WTC11 (cell line): ENCODE data around the gene ADAM8. TPM values are rescaled to one million over a fixed set of nuclear protein-coding genes. Genes with fewer than 3 reads are reported as not detected.

Source experiments
- ATAC-seq: fragments of 200-7000 bp; cut with Tn5 transposase; 2 replicates; pipeline ENCODE4 v1.10.0; 2021; ENCODE audit warnings: mild to moderate bottlenecking, moderate library complexity
- CTCF ChIA-PET: fragments of 300-600 bp; sonication (Branson Sonifier 250); formaldehyde crosslinking; loops from one replicate; lab custom pipeline; 2021; ENCODE audit warnings: antibody characterized with exemption; lab: Charles Lee
- POLR2A ChIA-PET: fragments of 350-600 bp; sonication (Branson Sonifier 250); formaldehyde crosslinking; loops from one replicate; lab custom pipeline; 2021; ENCODE audit warnings: antibody characterized with exemption; lab: Charles Lee
- DNase-seq: peaks from one replicate; pipeline ENCODE4 v3.0.0; 2021; ENCODE audit warnings: low spot score
- H3K27ac Mint-ChIP-seq: 2 replicates; pipeline ENCODE4 v1.8.0; 2021; ENCODE audit warnings: mixed read lengths
- H3K27me3 Mint-ChIP-seq: 2 replicates; pipeline ENCODE4 v1.8.0; 2021; ENCODE audit warnings: low read depth, mild to moderate bottlenecking, moderate library complexity, mixed read lengths
- H3K36me3 Mint-ChIP-seq: 2 replicates; pipeline ENCODE4 v1.8.0; 2021; ENCODE audit warnings: mixed read lengths
- H3K4me1 Mint-ChIP-seq: 2 replicates; pipeline ENCODE4 v1.8.0; 2022; ENCODE audit warnings: mixed read lengths
- H3K4me3 Mint-ChIP-seq: 2 replicates; pipeline ENCODE4 v1.8.0; 2021; ENCODE audit warnings: mild to moderate bottlenecking, moderate library complexity, mixed read lengths
- H3K9me3 Mint-ChIP-seq: 2 replicates; pipeline ENCODE4 v1.8.0; 2021; ENCODE audit warnings: mixed read lengths
- ARID4B ChIP-seq: sonication (generic); formaldehyde crosslinking; IDR thresholded peaks from 2 replicates; pipeline ENCODE4 v1.8.0; 2023; ENCODE audit warnings: missing genetic modification reagents, mild to moderate bottlenecking, borderline replicate concordance
- CREM ChIP-seq: sonication (generic); formaldehyde crosslinking; IDR thresholded peaks from 2 replicates; pipeline ENCODE4 v1.8.1; 2022; ENCODE audit warnings: mild to moderate bottlenecking, missing genetic modification reagents, moderate library complexity
- EMX1 ChIP-seq: fragments of 250-450 bp; sonication (Bioruptor Pico); IDR thresholded peaks from 2 replicates; pipeline ENCODE4 v1.8.0; 2021; ENCODE audit warnings: mild to moderate bottlenecking
- ETV6 ChIP-seq: sonication (generic); formaldehyde crosslinking; IDR thresholded peaks from 2 replicates; pipeline ENCODE4 v1.8.1; 2022; ENCODE audit warnings: mild to moderate bottlenecking, missing genetic modification reagents
- FOXJ3 ChIP-seq: sonication (generic); formaldehyde crosslinking; IDR thresholded peaks from 2 replicates; pipeline ENCODE4 v1.9.0; 2021; ENCODE audit warnings: missing genetic modification reagents, mild to moderate bottlenecking, borderline replicate concordance
- FOXK1 ChIP-seq: sonication (generic); formaldehyde crosslinking; IDR thresholded peaks from 2 replicates; pipeline ENCODE4 v1.8.0; 2022; ENCODE audit warnings: mild to moderate bottlenecking, moderate library complexity, missing genetic modification reagents
- FOXP4 ChIP-seq: sonication (generic); formaldehyde crosslinking; IDR thresholded peaks from 2 replicates; pipeline ENCODE4 v1.8.0; 2022; ENCODE audit warnings: mild to moderate bottlenecking, missing genetic modification reagents
- GABPB1 ChIP-seq: sonication (generic); formaldehyde crosslinking; IDR thresholded peaks from 2 replicates; pipeline ENCODE4 v1.8.1; 2023; ENCODE audit warnings: mild to moderate bottlenecking, missing genetic modification reagents
- IRF2 ChIP-seq: sonication (generic); formaldehyde crosslinking; IDR thresholded peaks from 2 replicates; pipeline ENCODE4 v1.8.0; 2022; ENCODE audit warnings: low read depth, missing genetic modification reagents, borderline replicate concordance
- JAZF1 ChIP-seq: fragments of 250-450 bp; sonication (Bioruptor Pico); IDR thresholded peaks from 2 replicates; pipeline ENCODE4 v1.9.0; 2021; ENCODE audit warnings: moderate library complexity, mild to moderate bottlenecking, inconsistent platforms
- NFATC4 ChIP-seq: fragments of 250-450 bp; sonication (Bioruptor Pico); IDR thresholded peaks from 2 replicates; pipeline ENCODE4 v1.9.0; 2021; ENCODE audit warnings: mild to moderate bottlenecking
- OVOL2 ChIP-seq: fragments of 250-450 bp; sonication (Bioruptor Pico); IDR thresholded peaks from 2 replicates; pipeline ENCODE4 v1.9.0; 2021; ENCODE audit warnings: mild to moderate bottlenecking, borderline replicate concordance
- SMAD3 ChIP-seq: sonication (generic); formaldehyde crosslinking; IDR thresholded peaks from 2 replicates; pipeline ENCODE4 v1.8.0; 2022; ENCODE audit warnings: missing genetic modification reagents, mild to moderate bottlenecking, borderline replicate concordance
- SP1 ChIP-seq: sonication (generic); formaldehyde crosslinking; conservative IDR thresholded peaks from 2 replicates; pipeline ENCODE4 v1.8.1; 2022; ENCODE audit warnings: missing genetic modification reagents
- TCF7 ChIP-seq: sonication (generic); formaldehyde crosslinking; IDR thresholded peaks from 2 replicates; pipeline ENCODE4 v1.8.0; 2022; ENCODE audit warnings: mild to moderate bottlenecking, low read depth, missing genetic modification reagents, moderate library complexity
- TEAD1 ChIP-seq: sonication (generic); formaldehyde crosslinking; IDR thresholded peaks from 2 replicates; pipeline ENCODE4 v1.8.0; 2022; ENCODE audit warnings: mild to moderate bottlenecking, missing genetic modification reagents
- ZNF232 ChIP-seq: sonication (generic); formaldehyde crosslinking; IDR thresholded peaks from 2 replicates; pipeline ENCODE4 v1.8.0; 2022; ENCODE audit warnings: mild to moderate bottlenecking, missing genetic modification reagents
- total RNA-seq: library from RNA; stranded (reverse); gene quantifications from 3 replicates; pipeline ENCODE4 v1.2.3, GENCODE V29; 2021
- TF ChIP-seq, protein P1 (sequence below): fragments of 250-450 bp; sonication (Bioruptor Pico); IDR thresholded peaks from 2 replicates; pipeline ENCODE4 v1.8.0; 2021; ENCODE audit warnings: mild to moderate bottlenecking
- TF ChIP-seq, protein P2 (sequence below): sonication (generic); formaldehyde crosslinking; IDR thresholded peaks from 2 replicates; pipeline ENCODE4 v1.8.1; 2023; ENCODE audit warnings: mild to moderate bottlenecking, missing genetic modification reagents
- TF ChIP-seq, protein P3 (sequence below): sonication (generic); formaldehyde crosslinking; conservative IDR thresholded peaks from 2 replicates; pipeline ENCODE4 v1.8.1; 2022; ENCODE audit warnings: mild to moderate bottlenecking, missing genetic modification reagents
- TF ChIP-seq, protein P4 (sequence below): sonication (generic); formaldehyde crosslinking; conservative IDR thresholded peaks from 2 replicates; pipeline ENCODE4 v1.8.1; 2023; ENCODE audit warnings: mild to moderate bottlenecking, low read depth, missing genetic modification reagents, moderate library complexity
- TF ChIP-seq, protein P5 (sequence below): sonication (generic); formaldehyde crosslinking; IDR thresholded peaks from 2 replicates; pipeline ENCODE4 v1.8.1; 2023; ENCODE audit warnings: mild to moderate bottlenecking, moderate library complexity, missing genetic modification reagents

The ADAM8 gene
- total RNA-seq, 1 experiment from 2014 or later = 7.2 TPM

GRCh38 chr10:133308421-133309099 lies 31.9 kb upstream of the ADAM8 start, which contains the start of the genes TUBGCP2 and ZNF511:
TUBGCP2 (minus strand) TSS chr10:133308872; CDS start chr10:133302941, 5,931 bp downstream.
ZNF511 (plus strand) TSS chr10:133308914; CDS start chr10:133308944, 30 bp downstream.
- CTCF ChIA-PET = interaction anchor here (1.0 to 1.9 kb wide), 13 partner anchors 10 to 181 kb away, joined by 3 to 16 read pairs (median 5); partner anchors contain the start of genes FUOM, MTG1 and PAOX
- Mint-ChIP-seq H3K4me3 (peak within 1 kb of the TSS; percentile 97), H3K4me1 (peaks cover 15% of the 10 kb centered on the region), H3K27me3 (no peaks in the 10 kb centered on the region), H3K27ac (peak within 1 kb of the TSS; percentile 93), H3K9me3 (no peaks in the 10 kb centered on the region), H3K36me3 (peaks cover 18% of the 10 kb centered on the region)
- POLR2A ChIA-PET = no interaction called here
- ATAC-seq (peak; percentile 58), DNase-seq (peak; percentile 78)
- TF ChIP-seq FOXJ3 (CRISPR knock-in tag) (no peak), ZNF232 (CRISPR knock-in tag) (no peak), TEAD1 (peak; percentile 75), SP1 (CRISPR knock-in tag) (peak; percentile 83), CREM (CRISPR knock-in tag) (peak; percentile 96), FOXP4 (CRISPR knock-in tag) (peak; percentile 88), NFATC4 (CRISPR knock-in tag) (no peak), EMX1 (0 out of 2 replicates have a peak, but pooled peaks have one; percentile 40), SMAD3 (CRISPR knock-in tag) (no peak), IRF2 (no peak), GABPB1 (0 out of 2 replicates have a peak, but pooled peaks have one; percentile 31), ARID4B (CRISPR knock-in tag) (no peak), ETV6 (CRISPR knock-in tag) (peak; percentile 63), JAZF1 (CRISPR knock-in tag) (no peak), TCF7 (0 out of 2 replicates have a peak, but pooled peaks have one; percentile 20), FOXK1 (CRISPR knock-in tag) (peak; percentile 82), OVOL2 (peak; percentile 68; the same call in 1 of the 2 replicates)
- TF ChIP-seq, protein P1, sequence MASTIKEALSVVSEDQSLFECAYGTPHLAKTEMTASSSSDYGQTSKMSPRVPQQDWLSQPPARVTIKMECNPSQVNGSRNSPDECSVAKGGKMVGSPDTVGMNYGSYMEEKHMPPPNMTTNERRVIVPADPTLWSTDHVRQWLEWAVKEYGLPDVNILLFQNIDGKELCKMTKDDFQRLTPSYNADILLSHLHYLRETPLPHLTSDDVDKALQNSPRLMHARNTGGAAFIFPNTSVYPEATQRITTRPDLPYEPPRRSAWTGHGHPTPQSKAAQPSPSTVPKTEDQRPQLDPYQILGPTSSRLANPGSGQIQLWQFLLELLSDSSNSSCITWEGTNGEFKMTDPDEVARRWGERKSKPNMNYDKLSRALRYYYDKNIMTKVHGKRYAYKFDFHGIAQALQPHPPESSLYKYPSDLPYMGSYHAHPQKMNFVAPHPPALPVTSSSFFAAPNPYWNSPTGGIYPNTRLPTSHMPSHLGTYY = no peak
- TF ChIP-seq, protein P2, sequence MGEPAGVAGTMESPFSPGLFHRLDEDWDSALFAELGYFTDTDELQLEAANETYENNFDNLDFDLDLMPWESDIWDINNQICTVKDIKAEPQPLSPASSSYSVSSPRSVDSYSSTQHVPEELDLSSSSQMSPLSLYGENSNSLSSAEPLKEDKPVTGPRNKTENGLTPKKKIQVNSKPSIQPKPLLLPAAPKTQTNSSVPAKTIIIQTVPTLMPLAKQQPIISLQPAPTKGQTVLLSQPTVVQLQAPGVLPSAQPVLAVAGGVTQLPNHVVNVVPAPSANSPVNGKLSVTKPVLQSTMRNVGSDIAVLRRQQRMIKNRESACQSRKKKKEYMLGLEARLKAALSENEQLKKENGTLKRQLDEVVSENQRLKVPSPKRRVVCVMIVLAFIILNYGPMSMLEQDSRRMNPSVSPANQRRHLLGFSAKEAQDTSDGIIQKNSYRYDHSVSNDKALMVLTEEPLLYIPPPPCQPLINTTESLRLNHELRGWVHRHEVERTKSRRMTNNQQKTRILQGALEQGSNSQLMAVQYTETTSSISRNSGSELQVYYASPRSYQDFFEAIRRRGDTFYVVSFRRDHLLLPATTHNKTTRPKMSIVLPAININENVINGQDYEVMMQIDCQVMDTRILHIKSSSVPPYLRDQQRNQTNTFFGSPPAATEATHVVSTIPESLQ (CRISPR knock-in tag) = no peak
- TF ChIP-seq, protein P3, sequence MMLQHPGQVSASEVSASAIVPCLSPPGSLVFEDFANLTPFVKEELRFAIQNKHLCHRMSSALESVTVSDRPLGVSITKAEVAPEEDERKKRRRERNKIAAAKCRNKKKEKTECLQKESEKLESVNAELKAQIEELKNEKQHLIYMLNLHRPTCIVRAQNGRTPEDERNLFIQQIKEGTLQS (CRISPR knock-in tag) = no peak
- TF ChIP-seq, protein P4, sequence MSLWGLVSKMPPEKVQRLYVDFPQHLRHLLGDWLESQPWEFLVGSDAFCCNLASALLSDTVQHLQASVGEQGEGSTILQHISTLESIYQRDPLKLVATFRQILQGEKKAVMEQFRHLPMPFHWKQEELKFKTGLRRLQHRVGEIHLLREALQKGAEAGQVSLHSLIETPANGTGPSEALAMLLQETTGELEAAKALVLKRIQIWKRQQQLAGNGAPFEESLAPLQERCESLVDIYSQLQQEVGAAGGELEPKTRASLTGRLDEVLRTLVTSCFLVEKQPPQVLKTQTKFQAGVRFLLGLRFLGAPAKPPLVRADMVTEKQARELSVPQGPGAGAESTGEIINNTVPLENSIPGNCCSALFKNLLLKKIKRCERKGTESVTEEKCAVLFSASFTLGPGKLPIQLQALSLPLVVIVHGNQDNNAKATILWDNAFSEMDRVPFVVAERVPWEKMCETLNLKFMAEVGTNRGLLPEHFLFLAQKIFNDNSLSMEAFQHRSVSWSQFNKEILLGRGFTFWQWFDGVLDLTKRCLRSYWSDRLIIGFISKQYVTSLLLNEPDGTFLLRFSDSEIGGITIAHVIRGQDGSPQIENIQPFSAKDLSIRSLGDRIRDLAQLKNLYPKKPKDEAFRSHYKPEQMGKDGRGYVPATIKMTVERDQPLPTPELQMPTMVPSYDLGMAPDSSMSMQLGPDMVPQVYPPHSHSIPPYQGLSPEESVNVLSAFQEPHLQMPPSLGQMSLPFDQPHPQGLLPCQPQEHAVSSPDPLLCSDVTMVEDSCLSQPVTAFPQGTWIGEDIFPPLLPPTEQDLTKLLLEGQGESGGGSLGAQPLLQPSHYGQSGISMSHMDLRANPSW = no peak
- TF ChIP-seq, protein P5, sequence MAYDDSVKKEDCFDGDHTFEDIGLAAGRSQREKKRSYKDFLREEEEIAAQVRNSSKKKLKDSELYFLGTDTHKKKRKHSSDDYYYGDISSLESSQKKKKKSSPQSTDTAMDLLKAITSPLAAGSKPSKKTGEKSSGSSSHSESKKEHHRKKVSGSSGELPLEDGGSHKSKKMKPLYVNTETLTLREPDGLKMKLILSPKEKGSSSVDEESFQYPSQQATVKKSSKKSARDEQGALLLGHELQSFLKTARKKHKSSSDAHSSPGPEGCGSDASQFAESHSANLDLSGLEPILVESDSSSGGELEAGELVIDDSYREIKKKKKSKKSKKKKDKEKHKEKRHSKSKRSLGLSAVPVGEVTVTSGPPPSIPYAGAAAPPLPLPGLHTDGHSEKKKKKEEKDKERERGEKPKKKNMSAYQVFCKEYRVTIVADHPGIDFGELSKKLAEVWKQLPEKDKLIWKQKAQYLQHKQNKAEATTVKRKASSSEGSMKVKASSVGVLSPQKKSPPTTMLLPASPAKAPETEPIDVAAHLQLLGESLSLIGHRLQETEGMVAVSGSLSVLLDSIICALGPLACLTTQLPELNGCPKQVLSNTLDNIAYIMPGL (CRISPR knock-in tag) = peak; percentile 77
